NCI-H69 (cell line): ENCODE results near the gene HOXC6.

Experiments used
- DNase-seq: peaks from one replicate; lab custom pipeline; 2025; lab: John Stamatoyannopoulos, UW

The HOXC6 gene

DNA sequence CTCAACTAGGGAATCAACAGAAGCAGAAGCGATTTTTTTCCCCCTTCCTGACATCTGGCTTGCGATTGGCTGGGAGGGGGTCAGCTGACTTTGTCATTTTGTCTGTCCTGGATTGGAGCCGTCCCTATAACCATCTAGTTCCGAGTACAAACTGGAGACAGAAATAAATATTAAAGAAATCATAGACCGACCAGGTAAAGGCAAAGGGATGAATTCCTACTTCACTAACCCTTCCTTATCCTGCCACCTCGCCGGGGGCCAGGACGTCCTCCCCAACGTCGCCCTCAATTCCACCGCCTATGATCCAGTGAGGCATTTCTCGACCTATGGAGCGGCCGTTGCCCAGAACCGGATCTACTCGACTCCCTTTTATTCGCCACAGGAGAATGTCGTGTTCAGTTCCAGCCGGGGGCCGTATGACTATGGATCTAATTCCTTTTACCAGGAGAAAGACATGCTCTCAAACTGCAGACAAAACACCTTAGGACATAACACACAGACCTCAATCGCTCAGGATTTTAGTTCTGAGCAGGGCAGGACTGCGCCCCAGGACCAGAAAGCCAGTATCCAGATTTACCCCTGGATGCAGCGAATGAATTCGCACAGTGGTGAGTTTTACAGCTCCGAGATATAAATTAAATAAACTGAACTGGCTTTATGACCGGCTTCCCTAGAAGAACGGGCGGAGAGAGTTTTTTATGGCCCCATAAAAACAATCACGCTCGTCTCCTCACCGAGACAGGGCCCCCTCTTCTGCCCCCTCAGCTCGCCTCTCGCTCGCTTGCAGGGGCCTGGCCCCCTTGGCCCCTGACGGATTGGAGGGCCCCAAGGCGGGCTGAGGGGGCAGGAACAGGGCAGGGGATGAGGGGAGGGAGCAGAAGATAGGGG is at the start of gene HOXC6:
HOXC6 (plus strand) TSS at position 127 of the 888 bp plus-strand sequence; CDS start at position 209, 82 bp downstream.
- no peak for DNase-seq

DNA sequence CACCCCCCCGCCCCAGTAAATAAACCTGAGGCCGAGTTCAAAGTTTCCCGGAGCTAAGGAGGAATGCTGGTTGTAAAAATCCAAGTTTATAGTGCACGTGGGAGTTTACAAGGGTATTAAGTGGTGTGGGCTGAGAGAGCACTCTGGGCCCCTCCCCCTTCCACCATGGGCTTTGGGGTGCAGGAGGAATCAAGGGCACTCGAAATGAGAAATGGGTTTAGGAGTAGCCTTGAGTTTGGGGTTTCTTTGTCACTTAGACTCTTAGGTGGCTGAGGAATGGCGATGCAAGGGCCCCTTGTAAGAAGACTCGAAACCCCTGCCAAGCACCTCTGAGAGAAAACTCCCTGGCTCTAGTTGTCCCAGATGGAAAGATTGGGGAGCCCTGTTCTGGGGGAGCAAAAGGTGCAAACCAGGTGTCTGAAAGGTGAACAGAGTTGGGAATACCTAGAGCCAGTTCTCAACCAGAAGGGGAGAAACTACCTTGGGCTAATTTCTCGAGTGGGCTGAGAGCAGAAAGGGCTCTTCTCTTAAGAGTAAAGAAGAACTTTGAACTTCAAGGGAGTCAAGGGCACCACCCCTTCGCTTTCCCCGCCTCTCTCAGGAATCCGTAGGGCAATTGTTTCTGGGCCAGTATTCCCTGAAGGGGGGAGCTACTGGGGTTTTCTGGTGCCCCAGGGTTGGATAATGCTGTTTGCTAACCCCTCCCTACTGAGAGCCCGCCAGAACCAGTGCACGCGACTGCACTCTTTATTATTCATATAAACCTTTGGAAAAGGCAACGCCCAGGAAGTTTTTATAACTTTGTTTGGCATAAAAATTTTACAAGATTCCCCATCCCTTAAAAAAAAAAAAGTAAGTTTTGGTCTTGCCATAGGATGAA is 49.5 kb upstream of the HOXC6 start:
- no peak for DNase-seq

DNA sequence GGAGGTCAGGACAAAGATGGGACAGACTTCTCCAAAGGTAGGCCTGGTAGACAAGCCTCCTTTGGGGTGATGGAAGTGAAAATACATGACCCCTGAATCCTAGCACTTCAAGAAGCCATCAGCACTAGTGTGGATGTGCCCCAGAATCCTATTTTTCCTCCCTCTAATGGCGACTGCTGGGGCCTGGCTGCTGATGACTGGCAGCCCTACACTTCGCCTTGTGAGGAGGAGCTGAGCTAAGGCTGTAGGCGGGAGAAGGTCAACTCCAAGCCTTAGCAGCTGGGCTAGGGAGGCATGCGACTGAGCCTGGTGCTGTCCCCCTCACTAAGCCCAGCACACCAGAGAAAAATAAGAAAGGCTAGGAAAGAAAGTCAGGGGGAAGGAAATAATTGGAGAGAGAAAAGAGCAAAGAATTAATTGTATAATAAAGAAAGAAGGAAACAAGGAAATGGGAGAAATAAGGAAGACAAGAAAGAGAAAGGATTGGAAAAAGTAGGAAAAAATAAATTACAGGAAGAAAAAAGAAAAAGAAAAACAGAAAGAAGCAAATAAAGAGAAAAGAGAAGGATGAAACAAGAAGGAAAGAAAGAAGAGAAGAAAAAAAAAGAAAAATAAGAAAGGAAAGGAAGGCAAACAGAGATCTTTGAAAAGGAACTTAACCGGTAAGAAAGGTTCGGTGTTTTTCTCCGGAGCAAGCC is 48.0 kb upstream of the HOXC6 start:
- no peak for DNase-seq

DNA sequence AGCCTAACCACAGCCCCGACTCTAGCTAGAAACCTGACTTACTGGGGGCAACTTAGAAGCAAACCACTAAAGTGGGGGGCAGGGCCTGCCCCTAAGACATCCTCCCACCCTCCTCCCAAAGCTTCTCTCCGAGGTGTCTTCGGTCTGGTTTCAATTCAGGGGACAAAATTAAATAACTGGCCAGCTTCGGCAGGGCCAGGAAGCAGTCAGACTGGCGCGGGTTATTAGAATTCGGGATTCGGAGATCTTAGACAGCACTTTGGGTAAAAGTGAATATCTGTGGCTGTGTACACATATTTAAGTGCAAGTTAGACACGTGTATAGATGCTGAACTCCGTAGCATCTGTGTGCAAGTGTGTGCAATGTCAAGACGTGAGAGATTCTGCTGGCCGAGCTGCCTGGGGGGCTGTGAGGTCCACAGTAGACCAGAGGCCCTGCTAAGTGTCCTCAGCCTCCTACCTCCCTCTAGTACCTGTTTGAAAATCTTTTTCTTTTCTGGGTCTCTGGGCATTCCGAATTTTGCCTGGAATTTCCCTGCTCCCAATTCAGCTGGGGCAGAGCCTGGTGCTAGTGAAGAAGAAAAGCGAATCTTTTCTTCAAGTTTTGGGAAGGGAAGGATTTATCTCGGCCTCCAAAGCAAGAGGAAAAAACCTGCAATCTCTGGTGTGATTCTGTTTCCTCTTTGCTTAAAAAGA is 47.3 kb upstream of the HOXC6 start:
- no peak for DNase-seq

DNA sequence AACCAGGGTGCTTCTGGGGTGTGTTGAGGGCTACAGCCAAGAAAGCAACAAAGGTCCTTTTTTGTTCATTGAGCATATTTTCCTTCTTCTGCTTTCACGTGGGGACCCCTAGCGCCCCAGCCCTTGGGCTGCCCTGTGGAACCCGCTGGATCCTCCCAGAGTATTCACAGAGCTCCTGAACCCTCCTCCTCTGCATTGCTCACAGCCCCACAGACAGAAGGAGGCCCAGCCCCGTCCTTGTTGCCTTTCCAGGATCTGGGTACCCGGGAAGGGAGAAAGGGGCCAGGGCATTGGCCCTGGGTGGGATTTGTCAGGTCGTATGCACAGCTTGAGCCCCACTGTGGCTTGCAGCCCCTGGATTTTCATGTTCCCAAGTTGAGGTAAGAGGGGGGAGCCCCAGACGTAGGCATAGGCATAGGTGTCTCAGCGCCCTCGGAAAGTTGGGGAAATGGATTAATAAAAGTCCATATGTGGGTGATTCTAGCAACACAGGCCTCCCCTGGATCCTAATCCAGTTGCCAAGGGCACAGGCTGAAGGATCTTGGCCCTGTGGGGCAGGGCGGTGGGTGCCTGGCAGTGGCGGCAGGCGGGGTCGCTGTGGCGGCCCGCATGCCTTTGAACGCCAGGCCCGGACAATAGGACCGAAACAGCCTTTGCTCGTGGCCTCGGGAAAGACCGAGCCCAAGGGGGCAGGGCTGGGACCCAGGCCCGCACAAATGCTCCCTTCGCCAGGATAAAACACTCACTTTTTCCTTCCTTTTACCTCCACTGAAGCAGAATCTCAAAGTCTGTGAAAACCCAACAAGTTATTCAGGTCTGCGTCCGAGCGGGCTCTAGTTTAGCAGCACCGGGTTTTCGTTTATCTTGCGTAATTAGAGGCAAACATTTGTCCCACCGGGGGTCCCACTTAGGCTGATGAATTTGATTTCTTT is 46.3 kb upstream of the HOXC6 start:
- no peak for DNase-seq

DNA sequence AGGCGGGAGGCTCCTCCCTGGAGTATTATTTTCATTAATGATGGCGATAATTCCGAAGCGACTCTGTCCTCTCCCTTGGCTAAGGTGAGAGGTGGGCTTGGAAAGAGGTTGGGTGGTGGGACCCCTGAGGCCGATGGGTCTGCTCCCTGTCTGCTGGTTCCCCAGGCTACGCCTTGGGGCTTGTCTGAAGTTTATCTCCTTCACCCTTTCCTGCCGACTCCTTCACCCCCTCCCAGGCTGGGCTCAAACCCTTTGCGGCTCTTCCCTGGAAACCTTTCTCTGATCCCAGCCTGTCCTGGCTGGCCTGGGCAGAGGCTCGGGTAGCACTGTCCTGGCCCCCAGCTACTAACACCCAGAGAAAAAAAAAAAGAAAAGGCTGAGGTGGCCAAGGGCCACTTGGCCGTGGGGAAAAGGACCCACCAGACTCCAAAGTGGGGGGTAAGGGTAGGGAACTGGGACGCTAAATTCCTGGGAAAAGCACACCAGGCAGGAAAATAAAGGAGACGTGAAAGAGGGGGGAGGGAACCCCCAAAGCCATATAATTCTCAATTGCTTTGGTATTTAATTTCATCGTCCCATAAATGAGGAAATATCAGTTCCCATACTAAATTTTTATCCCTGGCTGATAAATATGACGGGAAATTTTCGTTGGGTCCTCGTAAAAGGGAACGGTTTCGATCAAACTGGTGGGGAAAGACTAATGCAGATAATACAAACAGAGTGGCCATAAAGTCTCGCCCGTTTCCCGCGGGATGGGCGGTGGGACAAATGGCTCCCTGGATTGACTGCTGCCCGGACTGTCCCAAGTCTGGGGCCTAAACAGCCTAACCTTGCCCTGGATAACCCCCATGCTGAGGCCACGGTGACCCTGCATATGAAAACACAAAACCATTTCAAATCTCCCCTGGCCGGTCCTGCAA is 45.3 kb upstream of the HOXC6 start:
- no peak for DNase-seq

DNA sequence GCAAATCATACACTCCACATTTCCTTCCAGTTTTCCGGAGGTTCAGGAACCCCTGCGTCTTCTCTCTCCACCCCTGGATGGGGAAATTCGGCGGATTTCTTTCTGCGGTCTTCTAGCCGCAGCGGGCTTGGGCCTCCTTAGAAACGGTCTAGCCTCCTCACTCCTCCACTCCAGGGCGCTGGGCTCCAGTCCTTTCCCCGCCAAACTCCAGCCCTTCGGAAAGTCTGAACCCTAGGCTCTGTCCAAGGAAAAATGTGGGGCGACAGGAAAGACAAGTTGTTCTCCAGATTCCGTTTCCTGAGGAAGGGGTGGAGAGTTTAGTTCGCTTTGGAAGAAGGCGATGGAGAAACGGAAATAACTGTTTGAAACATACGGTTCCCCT is 44.7 kb upstream of the HOXC6 start:
- DNase-seq = no peak

DNA sequence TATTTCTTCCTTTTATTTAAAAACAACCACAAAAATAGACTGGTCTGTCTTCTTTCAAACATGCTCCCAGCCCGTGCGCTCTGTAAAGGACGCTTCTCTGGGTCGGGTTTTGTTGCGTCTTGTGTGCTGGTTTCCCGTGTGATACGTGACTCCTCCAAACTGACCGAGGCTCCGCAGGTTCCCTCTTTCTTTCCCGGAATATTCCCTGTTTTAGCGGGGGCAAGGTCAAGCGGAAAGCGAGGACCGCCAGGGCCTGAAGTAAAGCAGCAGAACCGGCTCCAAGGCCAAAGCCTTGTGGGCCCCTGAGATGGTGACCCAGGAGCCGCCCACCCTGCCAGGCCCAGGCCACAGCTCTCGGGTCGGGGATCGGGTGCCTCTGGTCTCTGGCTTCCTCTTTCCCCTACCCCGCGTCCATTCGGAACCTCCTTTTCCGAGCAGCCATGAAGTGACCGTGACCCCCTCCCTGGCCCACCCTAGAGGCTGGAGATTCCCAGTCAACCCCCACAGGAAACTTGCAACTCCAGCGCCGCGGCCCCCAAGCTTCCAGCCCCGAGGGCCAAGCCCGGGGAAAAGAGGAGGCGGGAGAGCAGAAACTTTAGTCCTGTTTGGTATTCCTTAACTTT is 44.2 kb upstream of the HOXC6 start:
- no peak for DNase-seq

DNA sequence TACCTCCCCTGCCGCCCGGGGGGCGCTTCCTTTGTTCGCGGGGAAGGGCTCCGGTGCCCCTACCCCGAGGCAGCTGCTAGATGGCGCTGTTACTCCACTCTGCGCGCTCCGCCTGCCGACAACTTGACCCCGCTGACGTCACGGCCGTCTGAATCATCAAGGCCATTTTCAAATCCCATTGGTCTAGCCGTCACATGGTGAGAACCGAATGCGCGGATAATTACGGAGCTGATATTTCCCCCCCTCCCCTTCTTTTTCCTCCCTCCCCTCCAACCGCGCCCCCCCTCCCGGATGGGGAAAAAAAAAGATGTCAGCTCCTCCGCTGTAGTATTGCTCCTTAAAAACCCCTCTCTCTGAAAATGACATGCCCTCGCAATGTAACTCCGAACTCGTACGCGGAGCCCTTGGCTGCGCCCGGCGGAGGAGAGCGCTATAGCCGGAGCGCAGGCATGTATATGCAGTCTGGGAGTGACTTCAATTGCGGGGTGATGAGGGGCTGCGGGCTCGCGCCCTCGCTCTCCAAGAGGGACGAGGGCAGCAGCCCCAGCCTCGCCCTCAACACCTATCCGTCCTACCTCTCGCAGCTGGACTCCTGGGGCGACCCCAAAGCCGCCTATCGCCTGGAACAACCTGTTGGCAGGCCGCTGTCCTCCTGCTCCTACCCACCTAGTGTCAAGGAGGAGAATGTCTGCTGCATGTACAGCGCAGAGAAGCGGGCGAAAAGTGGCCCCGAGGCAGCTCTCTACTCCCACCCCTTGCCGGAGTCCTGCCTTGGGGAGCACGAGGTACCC is 43.1 kb upstream of the HOXC6 start, which contains the start of gene HOXC10:
HOXC10 (plus strand) TSS at position 246 of the 791 bp plus-strand sequence; CDS start at position 360, 114 bp downstream.
- DNase-seq = peak; percentile 99

DNA sequence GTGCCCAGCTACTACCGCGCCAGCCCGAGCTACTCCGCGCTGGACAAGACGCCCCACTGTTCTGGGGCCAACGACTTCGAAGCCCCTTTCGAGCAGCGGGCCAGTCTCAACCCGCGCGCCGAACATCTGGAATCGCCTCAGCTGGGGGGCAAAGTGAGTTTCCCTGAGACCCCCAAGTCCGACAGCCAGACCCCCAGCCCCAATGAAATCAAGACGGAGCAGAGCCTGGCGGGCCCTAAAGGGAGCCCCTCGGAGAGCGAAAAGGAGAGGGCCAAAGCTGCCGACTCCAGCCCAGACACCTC is 42.6 kb upstream of the HOXC6 start:
- no peak for DNase-seq

DNA sequence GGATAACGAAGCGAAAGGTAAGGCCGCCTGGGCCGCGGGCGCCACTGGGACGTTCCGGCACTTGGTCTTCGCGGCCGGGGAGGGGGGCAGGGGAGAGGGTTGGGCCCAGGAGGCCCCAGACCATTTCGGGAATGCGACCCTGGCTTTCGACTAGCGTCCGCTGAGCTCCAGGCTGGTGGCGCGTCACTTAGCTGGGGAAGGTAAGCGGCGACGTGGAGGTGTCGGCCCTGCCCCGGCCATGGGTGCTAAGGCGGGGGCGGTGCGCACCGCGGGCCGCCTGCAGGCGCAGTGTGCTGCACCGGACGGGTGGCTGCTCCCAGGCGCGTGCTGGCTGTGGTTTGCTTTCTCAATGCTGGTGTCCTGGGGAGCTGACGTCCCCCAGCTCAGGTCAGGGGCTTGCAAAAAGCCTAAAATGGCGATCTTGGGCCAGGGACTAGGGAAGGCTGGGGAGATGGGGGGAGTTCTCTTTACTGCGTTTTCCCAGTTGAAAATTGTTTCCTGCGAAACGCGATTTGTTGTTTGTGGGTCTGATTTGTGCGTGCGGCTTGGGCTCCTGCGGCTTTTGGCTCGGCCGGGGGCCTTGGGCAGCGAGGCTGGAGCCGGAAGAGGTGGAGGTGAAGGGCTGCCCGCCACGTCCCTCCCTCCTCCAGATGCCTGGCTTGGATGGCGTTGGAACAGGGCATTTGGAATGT is 42.1 kb upstream of the HOXC6 start:
- peak; percentile 80 for DNase-seq

DNA sequence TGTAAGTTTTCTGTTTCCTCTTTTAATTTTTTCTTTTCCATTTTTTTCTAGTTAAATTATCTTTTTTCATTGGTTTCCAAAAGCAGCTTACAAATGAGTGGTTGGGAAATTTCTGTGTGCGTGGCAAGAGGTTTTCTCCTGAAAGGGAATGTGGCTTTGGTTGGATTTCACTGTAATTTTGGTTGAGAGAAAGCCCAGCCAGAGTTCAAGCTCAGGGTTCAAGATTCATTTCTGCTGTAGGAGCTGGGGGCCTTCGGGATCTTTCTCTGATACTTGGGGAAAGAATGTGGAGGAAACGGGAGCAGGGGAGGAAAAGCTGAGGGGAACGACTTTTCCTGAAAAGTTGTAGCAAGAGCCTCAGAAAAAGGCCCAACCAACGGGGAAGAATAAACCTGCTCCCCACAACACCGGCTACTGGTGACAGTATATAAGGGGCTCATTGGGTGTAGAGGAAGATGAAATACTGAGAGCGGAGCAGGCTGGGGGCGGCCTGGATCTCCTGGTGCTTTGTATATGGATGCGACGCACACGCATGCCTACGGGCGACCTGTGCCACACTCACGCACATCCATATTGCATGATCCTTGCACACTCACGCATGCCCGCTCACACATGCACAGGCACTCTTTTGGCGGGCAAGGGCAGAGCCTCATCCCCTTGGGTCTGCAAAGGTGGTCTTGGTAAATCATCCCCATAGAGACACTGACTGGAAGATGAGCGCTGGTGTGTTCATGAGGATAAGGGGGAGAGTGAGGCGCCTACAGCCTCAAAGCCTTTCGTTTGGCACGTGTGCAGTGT is 41.4 kb upstream of the HOXC6 start:
- no peak for DNase-seq

DNA sequence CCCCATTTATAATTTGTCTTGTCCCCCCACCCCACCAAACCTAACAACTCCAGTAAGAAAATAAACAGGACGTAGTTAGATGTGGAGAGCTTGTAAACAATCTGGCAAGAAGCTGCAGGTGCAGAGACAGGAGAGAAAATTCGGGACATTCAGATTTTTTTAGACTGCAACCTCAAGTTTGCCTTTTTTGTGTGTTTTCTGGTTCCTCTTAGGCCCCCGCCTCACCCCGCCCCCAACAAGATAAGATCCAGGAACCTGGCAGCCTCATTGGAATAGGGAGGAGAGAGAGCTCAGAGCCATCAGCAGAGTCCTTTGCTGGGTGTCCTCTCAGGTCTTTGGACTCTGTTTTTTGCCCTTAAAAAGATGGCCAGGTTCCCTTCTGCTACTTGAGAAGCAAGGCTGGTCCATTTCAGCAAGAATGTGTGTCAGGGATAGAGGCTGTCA is 40.4 kb upstream of the HOXC6 start:
- DNase-seq = no peak

DNA sequence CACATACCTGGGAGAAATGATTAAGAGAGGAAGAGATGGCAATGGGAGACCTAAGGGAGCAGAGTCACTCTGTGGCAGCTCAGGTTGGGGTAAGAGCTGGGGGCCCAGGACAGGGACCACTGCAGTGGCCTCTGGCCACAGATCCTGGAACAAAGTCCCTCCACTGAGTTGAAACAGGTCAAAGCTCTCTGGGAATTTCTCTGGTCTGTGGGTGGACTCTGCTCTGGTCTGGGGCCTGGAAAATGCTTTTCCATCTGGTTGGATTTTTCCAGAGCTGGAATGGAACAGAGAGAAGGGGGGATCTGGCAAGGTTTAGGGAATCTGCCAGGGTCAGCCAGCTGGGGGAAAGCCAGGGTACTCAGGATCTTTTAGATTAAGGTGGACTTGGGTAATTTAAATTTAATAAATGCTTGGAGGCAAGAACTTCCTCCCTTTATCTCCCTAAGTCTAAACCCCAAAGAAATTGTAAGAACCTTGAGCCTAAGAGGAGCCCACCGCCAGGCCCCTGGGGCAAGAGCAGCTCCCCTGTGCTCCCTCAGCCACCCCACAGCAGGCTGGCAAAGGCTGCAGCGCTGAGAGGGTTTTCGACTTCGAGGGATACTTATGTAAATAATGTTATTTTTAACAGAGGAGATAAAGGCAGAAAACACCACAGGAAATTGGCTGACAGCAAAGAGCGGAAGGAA is 39.6 kb upstream of the HOXC6 start:
- DNase-seq = no peak

DNA sequence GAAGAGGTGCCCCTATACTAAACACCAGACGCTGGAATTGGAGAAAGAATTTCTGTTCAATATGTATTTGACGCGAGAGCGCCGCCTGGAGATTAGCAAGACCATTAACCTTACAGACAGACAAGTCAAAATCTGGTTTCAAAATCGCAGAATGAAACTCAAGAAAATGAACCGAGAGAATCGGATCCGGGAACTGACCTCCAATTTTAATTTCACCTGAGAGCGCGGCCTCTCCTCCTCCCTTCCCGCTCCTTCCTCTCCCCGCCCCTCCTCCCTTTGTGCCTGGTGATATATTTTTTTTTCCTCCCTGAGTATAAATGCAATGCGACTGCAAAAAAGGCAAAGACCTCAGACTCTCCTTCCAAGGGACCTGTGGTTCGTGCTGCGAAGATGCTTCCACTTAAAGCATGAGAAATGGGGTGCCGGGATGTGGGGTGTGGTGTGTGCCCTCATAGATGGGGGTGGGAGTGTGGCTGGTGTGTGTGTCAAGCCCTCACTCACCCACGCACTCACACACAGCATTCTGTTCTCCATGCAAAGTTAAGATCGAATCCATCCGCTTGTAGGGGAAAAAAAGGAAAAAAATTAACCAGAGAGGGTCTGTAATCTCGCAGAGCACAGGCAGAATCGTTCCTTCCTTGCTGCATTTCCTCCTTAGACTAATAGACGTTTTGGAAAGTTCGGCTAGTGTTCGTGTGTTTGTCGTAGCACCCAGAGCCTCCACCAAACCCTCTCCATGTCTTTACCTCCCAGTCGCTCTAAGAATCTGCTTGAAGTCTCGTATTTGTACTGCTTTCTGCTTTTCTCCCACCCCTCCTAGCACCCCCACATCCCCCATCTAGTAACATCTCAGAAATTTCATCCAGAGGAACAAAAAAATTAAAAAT is 38.8 kb upstream of the HOXC6 start:
- DNase-seq = peak; percentile 82
